NCI-H2227 treated with DMSO at 0.1 percent for 48 hours (cell line): ENCODE results near the gene CNGB1.
A peak's percentile ranks its signal among the peaks of the same experiment; 100 is the strongest.
"Not testable (repeated sequence)": the region's sequence is repeated elsewhere in the genome, so short reads cannot be mapped to it uniquely, and the experiment has no call there.

Source experiments
- DNase-seq: peaks from one replicate; lab custom pipeline; 2025; lab: John Stamatoyannopoulos, UW

CNGB1 gene

GRCh38 chr16:57904101-57904500, 66.8 kb downstream of the CNGB1 start:
- no peak for DNase-seq

- no peak for DNase-seq
Observed at GRCh38 chr16:57903656-57904055, 67.3 kb downstream of the CNGB1 start.

- DNase-seq, result no peak
Observed at GRCh38 chr16:57901480-57902069, 69.4 kb downstream of the CNGB1 start.

GRCh38 chr16:57900796-57901479, 70.0 kb downstream of the CNGB1 start:
- DNase-seq, result no peak

GRCh38 chr16:57899771-57900661, 70.9 kb downstream of the CNGB1 start:
- DNase-seq, result peak; percentile 38

GRCh38 chr16:57898961-57899360, 72.0 kb downstream of the CNGB1 start:
- DNase-seq, result no peak

- DNase-seq, result no peak
Observed at GRCh38 chr16:57897996-57898395, 72.9 kb downstream of the CNGB1 start.

- DNase-seq, result no peak
Observed at GRCh38 chr16:57897053-57897784, 73.7 kb downstream of the CNGB1 start.

- not testable (repeated sequence) for DNase-seq
Observed at GRCh38 chr16:57895081-57895547, 75.8 kb downstream of the CNGB1 start.

- DNase-seq, result no peak
Observed at GRCh38 chr16:57894390-57895080, 76.4 kb downstream of the CNGB1 start.

GRCh38 chr16:57893559-57894389, 77.2 kb downstream of the CNGB1 start:
- DNase-seq, result no peak

GRCh38 chr16:57893217-57893558, 77.7 kb downstream of the CNGB1 start:
- no peak for DNase-seq

GRCh38 chr16:57892447-57893096, 78.4 kb downstream of the CNGB1 start:
- no peak for DNase-seq

- DNase-seq, result no peak
Observed at GRCh38 chr16:57892041-57892440, 78.9 kb downstream of the CNGB1 start.

- no peak for DNase-seq
Observed at GRCh38 chr16:57890752-57891111, 80.2 kb downstream of the CNGB1 start.

GRCh38 chr16:57889960-57890751, 80.8 kb downstream of the CNGB1 start:
- no peak for DNase-seq

- DNase-seq, result no peak
Observed at GRCh38 chr16:57889522-57889921, 81.4 kb downstream of the CNGB1 start.

GRCh38 chr16:57889111-57889510, 81.8 kb downstream of the CNGB1 start:
- DNase-seq, result no peak

GRCh38 chr16:57888128-57888527, 82.8 kb downstream of the CNGB1 start:
- no peak for DNase-seq
